MCF 10A (cell line): Measurements from ENCODE around the gene CENPB. TPM values are rescaled to one million over a fixed set of nuclear protein-coding genes. Genes with fewer than 3 reads are reported as not detected.

Source experiments
- BruUV-seq: library from RNA; stranded (reverse); fragments of 400-500 nt; replicated peaks from 2 replicates; lab custom pipeline; 2021; lab: Mats Ljungman, UMichigan
- CTCF ChIA-PET: fragments of 300-600 bp; sonication (Branson Sonifier 250); formaldehyde crosslinking; extraction: SDS; loops from one replicate; lab custom pipeline; 2021; ENCODE audit warnings: antibody characterized with exemption, inconsistent platforms; lab: Yijun Ruan, JAX
- POLR2A ChIA-PET: fragments of 300-600, 350-650 bp; sonication (Branson Sonifier 250); formaldehyde crosslinking; extraction: SDS; loops from one replicate; lab custom pipeline; 2020; ENCODE audit warnings: antibody characterized with exemption, inconsistent platforms; lab: Yijun Ruan, JAX
- DNase-seq: peaks from one replicate; pipeline ENCODE4 v3.0.0-alpha.2; 2018; ENCODE audit not compliant: unreplicated experiment
- H3K27ac Mint-ChIP-seq: one replicate; pipeline ENCODE4 v1.8.0; 2022; ENCODE audit warnings: mild to moderate bottlenecking, low read depth, mixed read lengths; ENCODE audit not compliant: unreplicated experiment
- H3K27me3 Mint-ChIP-seq: one replicate; pipeline ENCODE4 v1.8.0; 2022; ENCODE audit warnings: mixed read lengths; ENCODE audit not compliant: insufficient read depth, unreplicated experiment
- H3K36me3 Mint-ChIP-seq: one replicate; pipeline ENCODE4 v1.8.0; 2022; ENCODE audit warnings: mild to moderate bottlenecking, moderate library complexity, mixed read lengths; ENCODE audit not compliant: insufficient read depth, unreplicated experiment
- H3K4me1 Mint-ChIP-seq: one replicate; pipeline ENCODE4 v1.8.0; 2022; ENCODE audit warnings: mixed read lengths; ENCODE audit not compliant: insufficient read depth, unreplicated experiment
- H3K4me3 Mint-ChIP-seq: one replicate; pipeline ENCODE4 v1.8.0; 2022; ENCODE audit warnings: mild to moderate bottlenecking, moderate library complexity, mixed read lengths; ENCODE audit not compliant: unreplicated experiment
- H3K9me3 Mint-ChIP-seq: one replicate; pipeline ENCODE4 v1.8.0; 2022; ENCODE audit warnings: mixed read lengths; ENCODE audit not compliant: unreplicated experiment
- CTCF ChIP-seq: fragments of 200-600 bp; IDR thresholded peaks from one replicate; pipeline ENCODE4 v1.8.0; 2022; ENCODE audit warnings: antibody characterized with exemption, mild to moderate bottlenecking; ENCODE audit not compliant: unreplicated experiment
- intact Hi-C: fragments of 100-400 bp; cut with micrococcal nuclease; formaldehyde crosslinking; loops from 2 replicates; pipeline ENCODE4 v1.14.1; 2022
- total RNA-seq: library from RNA; stranded (reverse); gene quantifications from 2 replicates; pipeline ENCODE4 v1.2.3, GENCODE V29; 2022

CENPB gene
- total RNA-seq, 1 experiment from 2014 or later: 54.8 TPM

GRCh38 chr20:3741836-3742458 lies 44.6 kb downstream of the CENPB start:
- Mint-ChIP-seq H3K27ac (no peak overlapping the region), H3K4me3 (no peak overlapping the region), H3K36me3 (peaks cover 7% of the 10 kb centered on the region), H3K9me3 (no peaks in the 10 kb centered on the region), H3K4me1 (no peaks in the 10 kb centered on the region), H3K27me3 (peaks cover 11% of the 10 kb centered on the region)
- no peak for DNase-seq
- no peak for TF ChIP-seq CTCF
- no TSS peak for BruUV-seq
- intact Hi-C loops: no loop called here
- CTCF ChIA-PET: interaction anchor here (0.7 to 2.5 kb wide), 9 partner anchors 8 to 68 kb away, joined by 3 to 11 read pairs (median 3); partner anchors contain the start of gene SPEF1
- POLR2A ChIA-PET: interaction anchor here (0.6 to 1.4 kb wide), 3 partner anchors 11 to 54 kb away, joined by 3 to 4 read pairs (median 3); partner anchors contain the start of genes CDC25B and SPEF1

GRCh38 chr20:3740615-3741301 lies 45.8 kb downstream of the CENPB start:
- Mint-ChIP-seq H3K27ac (no peak overlapping the region), H3K27me3 (peaks cover 11% of the 10 kb centered on the region), H3K36me3 (peaks cover 6% of the 10 kb centered on the region), H3K9me3 (no peaks in the 10 kb centered on the region), H3K4me1 (no peaks in the 10 kb centered on the region), H3K4me3 (no peak overlapping the region)
- no peak for DNase-seq
- intact Hi-C loops: no loop called here
- POLR2A ChIA-PET: interaction anchor here (0.6 kb wide), 3 partner anchors 10 to 94 kb away, joined by 3 to 4 read pairs (median 3); no protein-coding TSS in a partner anchor
- no peak for TF ChIP-seq CTCF
- CTCF ChIA-PET: interaction anchor here (0.6 to 2.5 kb wide), 10 partner anchors 9 to 589 kb away, joined by 3 to 11 read pairs (median 4); no protein-coding TSS in a partner anchor
- BruUV-seq: no TSS peak

- H3K9me3 Mint-ChIP-seq: no peaks in the 10 kb centered on the region
- intact Hi-C loops: no loop called here
- no peaks in the 10 kb centered on the region for H3K36me3 Mint-ChIP-seq
- no peaks in the 10 kb centered on the region for H3K4me1 Mint-ChIP-seq
- no peak for DNase-seq
- no peak for TF ChIP-seq CTCF
- POLR2A ChIA-PET: interaction anchor here (0.6 kb wide), 3 partner anchors 15 to 95 kb away, joined by 3 read pairs; no protein-coding TSS in a partner anchor
- CTCF ChIA-PET: interaction anchor here (1.0 to 2.5 kb wide), 5 partner anchors 10 to 64 kb away, joined by 3 to 11 read pairs (median 5); no protein-coding TSS in a partner anchor
- H3K4me3 Mint-ChIP-seq: no peak overlapping the region
- H3K27me3 Mint-ChIP-seq: peaks cover 11% of the 10 kb centered on the region
- BruUV-seq: no TSS peak
- H3K27ac Mint-ChIP-seq: no peak overlapping the region
Observed at GRCh38 chr20:3739926-3740451, 46.6 kb downstream of the CENPB start.
